Osteocyte (in vitro differentiated cells): ENCODE results near the gene OR7D2. TPM values are rescaled to one million over a fixed set of nuclear protein-coding genes. Genes with fewer than 3 reads are reported as not detected.

Experiments used
- DNase-seq: peaks from one replicate; pipeline ENCODE4 v3.0.0; 2021; ENCODE audit warnings: mixed read lengths; ENCODE audit not compliant: unreplicated experiment; ENCODE audit errors: extremely low spot score
- H3K27ac Mint-ChIP-seq: one replicate; pipeline ENCODE4 v1.8.0; 2021; ENCODE audit warnings: mild to moderate bottlenecking, mixed read lengths; ENCODE audit not compliant: unreplicated experiment
- H3K27me3 Mint-ChIP-seq: one replicate; pipeline ENCODE4 v1.8.0; 2021; ENCODE audit warnings: mixed read lengths; ENCODE audit not compliant: unreplicated experiment
- H3K36me3 Mint-ChIP-seq: one replicate; pipeline ENCODE4 v1.8.0; 2021; ENCODE audit warnings: mixed read lengths; ENCODE audit not compliant: unreplicated experiment
- H3K4me1 Mint-ChIP-seq: one replicate; pipeline ENCODE4 v1.8.0; 2021; ENCODE audit warnings: mixed read lengths; ENCODE audit not compliant: unreplicated experiment
- H3K4me3 Mint-ChIP-seq: one replicate; pipeline ENCODE4 v1.8.0; 2021; ENCODE audit warnings: mild to moderate bottlenecking, moderate library complexity, mixed read lengths; ENCODE audit not compliant: unreplicated experiment
- H3K9me3 Mint-ChIP-seq: one replicate; pipeline ENCODE4 v1.8.0; 2021; ENCODE audit warnings: mixed read lengths; ENCODE audit not compliant: unreplicated experiment
- CTCF ChIP-seq: fragments of 200-600 bp; sonication (generic); IDR thresholded peaks from 2 replicates; pipeline ENCODE4 v1.5.0; 2021; ENCODE audit warnings: antibody characterized with exemption, mild to moderate bottlenecking, moderate library complexity
- long read RNA-seq: library from polyadenylated mRNA; unstranded; transcript quantifications from one replicate; pipeline ENCODE4 v2.0.0, GENCODE V29; 2021
- total RNA-seq: library from RNA; stranded (reverse); gene quantifications from 2 replicates; pipeline ENCODE4 v1.2.1, GENCODE V29; 2021

OR7D2 gene
- total RNA-seq = 0.86 and 1.1 TPM in 2 replicates
- long read RNA-seq = 0 reads

- no peak for DNase-seq
- no peaks in the 10 kb centered on the region for H3K4me1 Mint-ChIP-seq
- H3K36me3 Mint-ChIP-seq = peaks cover 10% of the 10 kb centered on the region
- H3K27ac Mint-ChIP-seq = no peak within 1 kb of the TSS
- TF ChIP-seq CTCF = no peak
- H3K9me3 Mint-ChIP-seq = peaks cover 13% of the 10 kb centered on the region
- no peaks in the 10 kb centered on the region for H3K27me3 Mint-ChIP-seq
- H3K4me3 Mint-ChIP-seq = no peak within 1 kb of the TSS
Measured at GRCh38 chr19:9178901-9179300, at the start of gene OR7D2. Gene OR7D2 (plus strand): TSS chr19:9178979. CDS start chr19:9185782, 6,803 bp downstream.

GRCh38 chr19:9130965-9131364 is 47.8 kb upstream of the OR7D2 start:
- Mint-ChIP-seq H3K27me3 (no peaks in the 10 kb centered on the region), H3K9me3 (peaks cover 5% of the 10 kb centered on the region), H3K4me1 (no peaks in the 10 kb centered on the region), H3K4me3 (no peak overlapping the region), H3K36me3 (no peaks in the 10 kb centered on the region), H3K27ac (no peak overlapping the region)
- TF ChIP-seq CTCF = no peak
- DNase-seq = no peak

- Mint-ChIP-seq H3K9me3 (peaks cover 3% of the 10 kb centered on the region), H3K36me3 (no peaks in the 10 kb centered on the region), H3K27ac (no peak overlapping the region), H3K27me3 (no peaks in the 10 kb centered on the region), H3K4me1 (no peaks in the 10 kb centered on the region), H3K4me3 (no peak overlapping the region)
- no peak for DNase-seq
- no peak for TF ChIP-seq CTCF
Measured at GRCh38 chr19:9132422-9132821, 46.4 kb upstream of the OR7D2 start.

- Mint-ChIP-seq H3K4me3 (peak overlapping the region; percentile 96), H3K27ac (peak overlapping the region; percentile 95), H3K36me3 (peaks cover 22% of the 10 kb centered on the region), H3K9me3 (peaks cover 10% of the 10 kb centered on the region), H3K27me3 (no peaks in the 10 kb centered on the region), H3K4me1 (peaks cover 19% of the 10 kb centered on the region)
- DNase-seq = no peak
- no peak for TF ChIP-seq CTCF
Measured at GRCh38 chr19:9139609-9140158, 39.1 kb upstream of the OR7D2 start.

GRCh38 chr19:9140159-9140874 is 38.5 kb upstream of the OR7D2 start, which contains the start of gene ZNF317:
Gene ZNF317 (plus strand): TSS chr19:9140397. CDS start chr19:9156017, 15,620 bp downstream.
- peak within 1 kb of the TSS; percentile 95 for H3K27ac Mint-ChIP-seq
- DNase-seq = peak; percentile 95
- H3K4me3 Mint-ChIP-seq = peak within 1 kb of the TSS; percentile 96
- H3K27me3 Mint-ChIP-seq = no peaks in the 10 kb centered on the region
- H3K36me3 Mint-ChIP-seq = peaks cover 28% of the 10 kb centered on the region
- peaks cover 15% of the 10 kb centered on the region for H3K9me3 Mint-ChIP-seq
- TF ChIP-seq CTCF = no peak
- H3K4me1 Mint-ChIP-seq = peaks cover 20% of the 10 kb centered on the region
